Measurements from ENCODE around the gene FOXS1.

GRCh38 chr20:31820228-31820627 lies 25.2 kb downstream of the FOXS1 start:
- TF ChIP-seq POLR2A (IDR thresholded peaks at IDR 0.05) (no peak), CTCF (IDR thresholded peaks at IDR 0.05 in 4 of 5, conservative IDR thresholded peaks at IDR 0.05 in 1 of 5) (no peak)

Data from gastrocnemius medialis (tissue), 4 donors.